Parathyroid adenoma (tissue), 2 donors: ENCODE measurements around the gene TMEM42.

Experiments
- H2AFZ ChIP-seq: fragments of 300-600 bp; sonication (generic); one replicate; pipeline ENCODE4 v1.7.0; 2017; ENCODE audit warnings: antibody characterized with exemption, mild to moderate bottlenecking
- H3K27ac ChIP-seq: fragments of 300-600 bp; sonication (generic); one replicate; pipeline ENCODE4 v1.7.0; 2017
- H3K27me3 ChIP-seq: fragments of 300-600 bp; sonication (generic); one replicate; pipeline ENCODE4 v1.7.0; 2017; ENCODE audit warnings: low read length; ENCODE audit not compliant: control insufficient read depth, insufficient read depth
- H3K36me3 ChIP-seq: fragments of 300-600 bp; sonication (generic); one replicate; pipeline ENCODE4 v1.7.0; 2017; ENCODE audit warnings: low read length; ENCODE audit not compliant: control insufficient read depth, insufficient read depth
- H3K4me1 ChIP-seq: fragments of 300-600 bp; sonication (generic); one replicate; pipeline ENCODE4 v1.7.0; 2017; ENCODE audit warnings: control low read depth
- H3K4me2 ChIP-seq: fragments of 300-600 bp; sonication (generic); one replicate; pipeline ENCODE4 v1.7.0; 2017; ENCODE audit warnings: low read length
- H3K4me3 ChIP-seq: fragments of 300-600 bp; sonication (generic); one replicate; pipeline ENCODE4 v1.7.0; 2017; ENCODE audit warnings: low read depth, low read length
- H3K79me2 ChIP-seq: fragments of 300-600 bp; sonication (generic); one replicate; pipeline ENCODE4 v1.7.0; 2017; ENCODE audit warnings: control low read depth
- H3K9ac ChIP-seq: fragments of 300-600 bp; sonication (generic); one replicate; pipeline ENCODE4 v1.7.0; 2017; ENCODE audit warnings: mild to moderate bottlenecking
- H3K9me3 ChIP-seq: fragments of 300-600 bp; sonication (generic); one replicate; pipeline ENCODE4 v1.7.0; 2017; ENCODE audit warnings: low read length; ENCODE audit not compliant: control insufficient read depth
- TF ChIP-seq, protein P1 (sequence below): fragments of 300-600 bp; sonication (generic); IDR thresholded peaks from one replicate; pipeline ENCODE4 v1.7.0; 2017; ENCODE audit warnings: antibody characterized with exemption, mild to moderate bottlenecking
- donor health status: primary hyperparathyroidism.

The TMEM42 gene

DNA sequence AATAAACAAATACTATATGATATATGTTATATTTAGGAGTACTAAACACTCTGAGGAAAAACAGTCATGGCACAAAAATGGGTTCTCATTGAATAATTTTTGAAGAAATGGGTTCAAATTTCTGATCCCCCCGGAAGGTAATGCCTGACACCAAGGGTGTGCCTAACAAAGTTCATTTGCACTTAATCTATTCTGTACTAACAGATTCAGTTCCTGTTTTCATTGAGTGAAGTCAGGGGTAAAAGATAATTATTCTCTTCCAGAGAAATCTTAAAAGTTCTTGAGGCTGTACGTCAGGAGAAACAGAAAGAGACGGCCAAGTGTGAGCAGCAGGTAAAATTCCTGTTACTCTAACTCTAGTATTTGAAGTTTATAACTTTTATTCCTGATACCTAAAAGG, 34.5 kb upstream of the TMEM42 start:
- Histone ChIP-seq H3K4me1 (peaks cover 4% of the 10 kb centered on the region), H3K79me2 (no peaks in the 10 kb centered on the region), H3K4me2 (no peak overlapping the region), H3K27ac (no peak overlapping the region), H3K9ac (no peak overlapping the region), H3K36me3 (no peaks in the 10 kb centered on the region), H3K9me3 (no peaks in the 10 kb centered on the region), H3K4me3 (no peak overlapping the region), H3K27me3 (no peaks in the 10 kb centered on the region), H2AFZ (no peak overlapping the region)
- TF ChIP-seq, protein P1, sequence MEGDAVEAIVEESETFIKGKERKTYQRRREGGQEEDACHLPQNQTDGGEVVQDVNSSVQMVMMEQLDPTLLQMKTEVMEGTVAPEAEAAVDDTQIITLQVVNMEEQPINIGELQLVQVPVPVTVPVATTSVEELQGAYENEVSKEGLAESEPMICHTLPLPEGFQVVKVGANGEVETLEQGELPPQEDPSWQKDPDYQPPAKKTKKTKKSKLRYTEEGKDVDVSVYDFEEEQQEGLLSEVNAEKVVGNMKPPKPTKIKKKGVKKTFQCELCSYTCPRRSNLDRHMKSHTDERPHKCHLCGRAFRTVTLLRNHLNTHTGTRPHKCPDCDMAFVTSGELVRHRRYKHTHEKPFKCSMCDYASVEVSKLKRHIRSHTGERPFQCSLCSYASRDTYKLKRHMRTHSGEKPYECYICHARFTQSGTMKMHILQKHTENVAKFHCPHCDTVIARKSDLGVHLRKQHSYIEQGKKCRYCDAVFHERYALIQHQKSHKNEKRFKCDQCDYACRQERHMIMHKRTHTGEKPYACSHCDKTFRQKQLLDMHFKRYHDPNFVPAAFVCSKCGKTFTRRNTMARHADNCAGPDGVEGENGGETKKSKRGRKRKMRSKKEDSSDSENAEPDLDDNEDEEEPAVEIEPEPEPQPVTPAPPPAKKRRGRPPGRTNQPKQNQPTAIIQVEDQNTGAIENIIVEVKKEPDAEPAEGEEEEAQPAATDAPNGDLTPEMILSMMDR, result no peak

DNA sequence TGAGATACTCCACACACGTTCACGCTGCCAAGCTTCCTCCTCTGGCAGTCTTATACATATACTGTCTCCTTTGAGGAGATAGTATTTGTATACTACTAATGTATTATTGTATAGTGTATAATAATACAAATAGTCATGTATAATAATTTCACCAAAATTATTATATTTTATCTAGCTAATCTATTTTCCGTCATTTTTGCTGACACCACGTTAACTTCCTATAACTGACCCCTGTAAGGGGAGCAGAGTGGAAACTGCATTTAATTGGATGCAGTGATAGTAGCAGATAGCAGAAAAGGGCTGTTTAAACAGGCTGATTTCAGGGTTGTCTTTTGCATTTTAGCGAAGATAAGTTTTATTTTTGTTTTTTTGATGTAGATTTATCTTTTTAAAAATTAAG, 30.5 kb upstream of the TMEM42 start:
- no peak overlapping the region for H3K9ac ChIP-seq
- H3K4me1 ChIP-seq, result peaks cover 4% of the 10 kb centered on the region
- no peaks in the 10 kb centered on the region for H3K9me3 ChIP-seq
- H3K79me2 ChIP-seq, result no peaks in the 10 kb centered on the region
- peak overlapping the region; percentile 52 for H2AFZ ChIP-seq
- H3K27ac ChIP-seq, result no peak overlapping the region
- H3K36me3 ChIP-seq, result no peaks in the 10 kb centered on the region
- no peak overlapping the region for H3K4me2 ChIP-seq
- no peaks in the 10 kb centered on the region for H3K27me3 ChIP-seq
- H3K4me3 ChIP-seq, result no peak overlapping the region
- TF ChIP-seq, protein P1, result no peak

DNA sequence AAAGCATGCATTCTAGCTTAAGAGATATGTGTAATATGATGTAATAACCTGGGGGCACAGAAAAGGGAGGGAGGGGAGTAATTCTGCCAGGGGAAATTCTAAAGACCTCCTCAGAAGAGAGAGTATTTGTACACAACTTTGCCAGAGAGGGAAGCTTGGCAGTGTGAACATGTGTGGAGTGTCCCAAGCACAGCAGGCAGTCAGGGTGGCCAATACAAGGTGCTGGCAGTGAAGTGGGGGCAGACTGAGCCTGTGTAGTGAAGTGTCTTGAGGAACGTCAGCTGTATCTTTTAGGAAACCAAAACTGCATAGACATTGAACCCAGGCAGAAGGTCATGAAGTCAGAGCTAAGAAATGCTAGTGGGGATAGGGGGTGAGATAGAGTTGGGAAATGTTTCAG, 29.7 kb upstream of the TMEM42 start:
- Histone ChIP-seq H3K9me3 (no peaks in the 10 kb centered on the region), H2AFZ (peak overlapping the region; percentile 15), H3K27ac (no peak overlapping the region), H3K4me1 (peaks cover 4% of the 10 kb centered on the region), H3K4me2 (no peak overlapping the region), H3K9ac (no peak overlapping the region), H3K27me3 (no peaks in the 10 kb centered on the region), H3K4me3 (no peak overlapping the region), H3K36me3 (no peaks in the 10 kb centered on the region), H3K79me2 (no peaks in the 10 kb centered on the region)
- TF ChIP-seq, protein P1, result no peak

DNA sequence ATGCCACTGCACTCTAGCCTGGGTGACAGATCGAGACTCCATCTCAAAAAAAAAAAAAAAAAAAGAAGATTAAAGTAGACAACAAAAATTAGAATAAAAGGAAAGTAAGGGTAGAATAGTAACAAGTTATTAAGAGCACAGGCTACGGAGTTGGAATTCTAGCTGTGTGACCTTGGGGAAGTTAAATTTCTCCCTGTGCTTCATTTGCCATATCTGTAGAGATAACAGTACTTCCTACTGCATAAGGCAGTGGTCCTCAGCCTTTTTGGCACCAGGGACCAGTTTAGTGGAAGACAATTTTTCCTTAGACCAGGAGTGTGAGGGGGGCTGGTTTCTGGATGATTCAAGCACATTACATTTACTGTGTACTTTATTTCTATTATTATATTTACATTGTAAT, 28.7 kb upstream of the TMEM42 start:
- TF ChIP-seq, protein P1, result no peak

GRCh38 chr3:44833394-44833793, 28.3 kb upstream of the TMEM42 start:
- H3K4me1 ChIP-seq, result peaks cover 4% of the 10 kb centered on the region
- H3K9me3 ChIP-seq, result no peaks in the 10 kb centered on the region
- no peak overlapping the region for H3K4me2 ChIP-seq
- TF ChIP-seq, protein P1, result no peak
- no peaks in the 10 kb centered on the region for H3K79me2 ChIP-seq
- no peak overlapping the region for H3K9ac ChIP-seq
- no peaks in the 10 kb centered on the region for H3K27me3 ChIP-seq
- no peak overlapping the region for H2AFZ ChIP-seq
- H3K4me3 ChIP-seq, result no peak overlapping the region
- H3K27ac ChIP-seq, result no peak overlapping the region
- H3K36me3 ChIP-seq, result no peaks in the 10 kb centered on the region

More for the DNA sequence above, 28.7 kb upstream of the TMEM42 start:
- Histone ChIP-seq H3K36me3 (no peaks in the 10 kb centered on the region), H3K79me2 (no peaks in the 10 kb centered on the region), H3K9ac (no peak overlapping the region), H3K4me3 (no peak overlapping the region), H3K27me3 (no peaks in the 10 kb centered on the region), H3K4me2 (no peak overlapping the region), H3K9me3 (no peaks in the 10 kb centered on the region), H2AFZ (no peak overlapping the region), H3K4me1 (peaks cover 4% of the 10 kb centered on the region), H3K27ac (no peak overlapping the region)
